PC-9 (cell line): ENCODE measurements around the gene SRSF1. TPM values are rescaled to one million over a fixed set of nuclear protein-coding genes. Genes with fewer than 3 reads are reported as not detected.
"Not testable (repeated sequence)": the region's sequence is repeated elsewhere in the genome, so short reads cannot be mapped to it uniquely, and the experiment has no call there.

Experiments used
- BruUV-seq: library from RNA; stranded (reverse); fragments of 400-500 nt; replicated peaks from 2 replicates; lab custom pipeline; 2021; lab: Mats Ljungman, UMichigan
- CTCF ChIA-PET: fragments of 300-600 bp; sonication (Branson Sonifier 250); formaldehyde crosslinking; loops from one replicate; lab custom pipeline; 2022; ENCODE audit warnings: antibody characterized with exemption; lab: Charles Lee
- POLR2A ChIA-PET: fragments of 300-600 bp; sonication (Branson Sonifier 250); formaldehyde crosslinking; loops from one replicate; lab custom pipeline; 2022; ENCODE audit warnings: antibody characterized with exemption; ENCODE audit not compliant: unreplicated experiment; lab: Charles Lee
- DNase-seq, 2 experiments: peaks; one replicate each; pipeline versions ENCODE4 v3.0.0 to v3.0.0-alpha.2; 2015 to 2022; ENCODE audit warnings: mixed read lengths in 1 of 2
- H2AFZ ChIP-seq: fragments of 200-600 bp; sonication (generic); 2 replicates; pipeline ENCODE4 v1.8.1; 2017; ENCODE audit warnings: antibody characterized with exemption
- H3F3A ChIP-seq: fragments of 200-600 bp; sonication (generic); 2 replicates; pipeline ENCODE4 v1.8.1; 2017; ENCODE audit warnings: antibody characterized with exemption, mild to moderate bottlenecking, low read depth; ENCODE audit not compliant: insufficient read depth
- H3K27ac ChIP-seq: fragments of 200-600 bp; sonication (generic); 2 replicates; pipeline ENCODE4 v1.6.1; 2016; ENCODE audit warnings: mixed run types
- H3K27me3 ChIP-seq: fragments of 200-600 bp; sonication (generic); 2 replicates; pipeline ENCODE4 v1.6.1; 2016; ENCODE audit warnings: low read depth, mixed run types; ENCODE audit not compliant: insufficient read depth
- H3K36me3 ChIP-seq: fragments of 200-600 bp; sonication (generic); 2 replicates; pipeline ENCODE4 v1.6.1; 2016; ENCODE audit warnings: low read depth, mixed run types
- H3K4me1 ChIP-seq: fragments of 200-600 bp; sonication (generic); replicated peaks from 2 replicates; pipeline ENCODE4 v1.6.1; 2016; ENCODE audit warnings: mixed run types; ENCODE audit not compliant: insufficient read depth
- H3K4me2 ChIP-seq: fragments of 200-600 bp; sonication (generic); 2 replicates; pipeline ENCODE4 v1.6.1; 2017; ENCODE audit warnings: mixed run types
- H3K4me3 ChIP-seq: fragments of 200-600 bp; sonication (generic); 2 replicates; pipeline ENCODE4 v1.6.1; 2016; ENCODE audit warnings: mixed run types
- H3K79me2 ChIP-seq: fragments of 200-600 bp; sonication (generic); 2 replicates; pipeline ENCODE4 v1.6.1; 2017; ENCODE audit warnings: low read depth, mixed run types
- H3K9me2 ChIP-seq: fragments of 200-600 bp; sonication (generic); 2 replicates; pipeline ENCODE4 v1.8.1; 2017; ENCODE audit warnings: mild to moderate bottlenecking; ENCODE audit not compliant: insufficient read depth
- H3K9me3 ChIP-seq: fragments of 200-600 bp; sonication (generic); 2 replicates; pipeline ENCODE4 v1.8.1; 2016; ENCODE audit warnings: low read depth; ENCODE audit not compliant: insufficient read depth
- H4K20me1 ChIP-seq: fragments of 200-600 bp; sonication (generic); 2 replicates; pipeline ENCODE4 v1.8.1; 2017; ENCODE audit not compliant: insufficient read depth
- CTCF ChIP-seq: fragments of 200-600 bp; sonication (generic); conservative IDR thresholded peaks from 2 replicates; pipeline ENCODE4 v1.6.1; 2017; ENCODE audit warnings: mixed run types, antibody characterized with exemption, mild to moderate bottlenecking, moderate library complexity
- EZH2 ChIP-seq: fragments of 200-600 bp; sonication (generic); IDR thresholded peaks from 2 replicates; pipeline ENCODE4 v1.8.0; 2017; ENCODE audit warnings: antibody characterized with exemption, low read depth
- intact Hi-C: fragments of 100-400 bp; cut with micrococcal nuclease; formaldehyde crosslinking; loops from one replicate; pipeline ENCODE4 v1.10.0; 2022; ENCODE audit not compliant: unreplicated experiment
- total RNA-seq: library from RNA; stranded (reverse); gene quantifications from 2 replicates; pipeline ENCODE4 v1.2.3, GENCODE V29; 2021

The SRSF1 gene
- total RNA-seq, 1 experiment from 2014 or later, result 278 TPM

DNA sequence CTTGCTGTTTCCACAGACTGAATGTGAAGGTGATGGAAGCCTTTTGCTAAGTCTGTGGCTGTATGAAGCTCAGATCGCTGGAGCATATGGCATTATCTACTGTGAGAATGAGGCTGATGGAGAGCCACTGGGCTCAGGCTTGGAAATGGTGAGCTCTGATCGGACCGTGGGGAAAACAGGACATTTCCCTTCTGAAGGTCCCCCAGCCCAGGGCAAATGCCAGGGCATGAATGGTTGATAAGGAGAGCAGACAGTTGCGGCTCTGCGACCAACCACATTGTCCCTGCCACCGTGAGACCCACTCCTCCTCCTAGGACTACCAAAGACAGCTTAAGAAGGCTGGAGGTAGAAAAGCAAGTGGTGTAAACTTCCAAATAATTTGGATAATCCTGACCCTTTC, 47.1 kb downstream of the SRSF1 start:
- Histone ChIP-seq H3K79me2 (no peaks in the 10 kb centered on the region), H2AFZ (no peak overlapping the region), H3K36me3 (no peaks in the 10 kb centered on the region), H3K9me2 (no peaks in the 10 kb centered on the region), H3K27me3 (no peaks in the 10 kb centered on the region), H3K4me1 (peaks cover 8% of the 10 kb centered on the region), H3F3A (peaks cover 12% of the 10 kb centered on the region; the same call in 1 of the 2 replicates), H3K4me3 (no peak overlapping the region), H3K4me2 (no peak overlapping the region), H3K9me3 (no peaks in the 10 kb centered on the region), H3K27ac (no peak overlapping the region), H4K20me1 (no peaks in the 10 kb centered on the region)
- BruUV-seq, result no TSS peak
- DNase-seq, result no peak
- POLR2A ChIA-PET, result no interaction called here
- no peak for TF ChIP-seq CTCF
- no peak for TF ChIP-seq EZH2
- CTCF ChIA-PET, result no interaction called here
- intact Hi-C loops, result no loop called here

GRCh38 chr17:57958391-57958790, 48.7 kb downstream of the SRSF1 start:
- H3K36me3 ChIP-seq, H3K27me3 ChIP-seq, DNase-seq, intact Hi-C loops, H4K20me1 ChIP-seq, H3K9me2 ChIP-seq, H2AFZ ChIP-seq, H3K9me3 ChIP-seq, H3K4me2 ChIP-seq, BruUV-seq, H3K4me3 ChIP-seq, H3K27ac ChIP-seq: not testable (repeated sequence)
- Histone ChIP-seq H3K4me1 (peaks cover 18% of the 10 kb centered on the region), H3K79me2 (peaks cover 11% of the 10 kb centered on the region), H3F3A (peaks cover 12% of the 10 kb centered on the region; the same call in 1 of the 2 replicates)
- ChIA-PET CTCF (interaction anchor here (0.7 kb wide), 2 partner anchors 109 to 143 kb away, joined by 5 to 6 read pairs; no protein-coding TSS in a partner anchor), POLR2A (interaction anchor here (0.6 kb wide), 1 partner anchor 284 kb away, joined by 9 read pairs; no protein-coding TSS in a partner anchor)

- Histone ChIP-seq H3K27me3 (no peaks in the 10 kb centered on the region), H3K79me2 (peaks cover 16% of the 10 kb centered on the region), H3K27ac (no peak overlapping the region), H4K20me1 (no peaks in the 10 kb centered on the region), H3K9me2 (no peaks in the 10 kb centered on the region), H3K4me2 (no peak overlapping the region), H3K9me3 (no peaks in the 10 kb centered on the region), H3K4me3 (no peak overlapping the region), H2AFZ (no peak overlapping the region), H3K4me1 (peaks cover 23% of the 10 kb centered on the region), H3F3A (peaks cover 12% of the 10 kb centered on the region; the same call in 1 of the 2 replicates), H3K36me3 (no peaks in the 10 kb centered on the region)
- no TSS peak for BruUV-seq
- no peak for TF ChIP-seq EZH2
- no peak for TF ChIP-seq CTCF
- no peak for DNase-seq
- POLR2A ChIA-PET, result interaction anchor here (0.6 kb wide), 1 partner anchor 284 kb away, joined by 9 read pairs; no protein-coding TSS in a partner anchor
- CTCF ChIA-PET, result interaction anchor here (0.7 kb wide), 1 partner anchor 109 kb away, joined by 6 read pairs; no protein-coding TSS in a partner anchor
- intact Hi-C loops, result no loop called here
Measured at GRCh38 chr17:57957886-57958285, 49.2 kb downstream of the SRSF1 start.
